ENCODE measurements around the gene KIF5C. TPM values are rescaled to one million over a fixed set of nuclear protein-coding genes. Genes with fewer than 3 reads are reported as not detected.

KIF5C gene
- total RNA-seq, 1 donor from 2014 or later: 673 TPM

GRCh38 chr2:148933456-148933855 lies 58.4 kb downstream of the KIF5C start:
- peaks cover 6% of the 10 kb centered on the region for H3K9me3 Mint-ChIP-seq (ENCODE audit: unreplicated experiment)
- no peak overlapping the region for H3K4me3 Mint-ChIP-seq (ENCODE audit: unreplicated experiment)
- H3K27me3 Mint-ChIP-seq (ENCODE audit: unreplicated experiment): peaks cover 6% of the 10 kb centered on the region
- H3K36me3 Mint-ChIP-seq (ENCODE audit: unreplicated experiment): no peaks in the 10 kb centered on the region
- peaks cover 50% of the 10 kb centered on the region for H3K4me1 Mint-ChIP-seq (ENCODE audit: low read depth, unreplicated experiment)
- no peak for DNase-seq
- no peak for TF ChIP-seq CTCF (IDR thresholded peaks at IDR 0.05; ENCODE audit: partially characterized antibody, unreplicated experiment)
- H3K27ac Mint-ChIP-seq (ENCODE audit: unreplicated experiment): no peak overlapping the region

GRCh38 chr2:148935791-148936190 lies 60.8 kb downstream of the KIF5C start:
- Mint-ChIP-seq H3K27ac (ENCODE audit: unreplicated experiment) (no peak overlapping the region), H3K4me3 (ENCODE audit: unreplicated experiment) (no peak overlapping the region), H3K36me3 (ENCODE audit: unreplicated experiment) (no peaks in the 10 kb centered on the region), H3K9me3 (ENCODE audit: unreplicated experiment) (peaks cover 9% of the 10 kb centered on the region), H3K27me3 (ENCODE audit: unreplicated experiment) (peaks cover 5% of the 10 kb centered on the region), H3K4me1 (ENCODE audit: low read depth, unreplicated experiment) (peaks cover 42% of the 10 kb centered on the region)
- TF ChIP-seq CTCF (IDR thresholded peaks at IDR 0.05; ENCODE audit: partially characterized antibody, unreplicated experiment): no peak
- DNase-seq: no peak

- Mint-ChIP-seq H3K36me3 (ENCODE audit: unreplicated experiment) (peaks cover 6% of the 10 kb centered on the region), H3K9me3 (ENCODE audit: unreplicated experiment) (peaks cover 6% of the 10 kb centered on the region), H3K4me3 (ENCODE audit: unreplicated experiment) (no peak overlapping the region), H3K27ac (ENCODE audit: unreplicated experiment) (no peak overlapping the region), H3K4me1 (ENCODE audit: low read depth, unreplicated experiment) (peaks cover 39% of the 10 kb centered on the region), H3K27me3 (ENCODE audit: unreplicated experiment) (peaks cover 5% of the 10 kb centered on the region)
- TF ChIP-seq CTCF (IDR thresholded peaks at IDR 0.05; ENCODE audit: partially characterized antibody, unreplicated experiment): peak; percentile 20
- DNase-seq: no peak
Observed at GRCh38 chr2:148936857-148937450, 61.9 kb downstream of the KIF5C start.

- H3K27ac Mint-ChIP-seq (ENCODE audit: unreplicated experiment): peak overlapping the region; percentile 20
- no peak for TF ChIP-seq CTCF (IDR thresholded peaks at IDR 0.05; ENCODE audit: partially characterized antibody, unreplicated experiment)
- peaks cover 7% of the 10 kb centered on the region for H3K9me3 Mint-ChIP-seq (ENCODE audit: unreplicated experiment)
- H3K4me3 Mint-ChIP-seq (ENCODE audit: unreplicated experiment): no peak overlapping the region
- peaks cover 39% of the 10 kb centered on the region for H3K4me1 Mint-ChIP-seq (ENCODE audit: low read depth, unreplicated experiment)
- H3K27me3 Mint-ChIP-seq (ENCODE audit: unreplicated experiment): peaks cover 5% of the 10 kb centered on the region
- H3K36me3 Mint-ChIP-seq (ENCODE audit: unreplicated experiment): peaks cover 8% of the 10 kb centered on the region
- DNase-seq: no peak
Observed at GRCh38 chr2:148939271-148939670, 64.2 kb downstream of the KIF5C start.

GRCh38 chr2:148943097-148943496 lies 68.1 kb downstream of the KIF5C start:
- Mint-ChIP-seq H3K4me1 (ENCODE audit: low read depth, unreplicated experiment) (peaks cover 22% of the 10 kb centered on the region), H3K36me3 (ENCODE audit: unreplicated experiment) (peaks cover 24% of the 10 kb centered on the region), H3K4me3 (ENCODE audit: unreplicated experiment) (no peak overlapping the region)

More at GRCh38 chr2:148943097-148943496, 68.1 kb downstream of the KIF5C start:
- Mint-ChIP-seq H3K27ac (ENCODE audit: unreplicated experiment) (no peak overlapping the region), H3K9me3 (ENCODE audit: unreplicated experiment) (peaks cover 8% of the 10 kb centered on the region), H3K27me3 (ENCODE audit: unreplicated experiment) (no peaks in the 10 kb centered on the region)
- DNase-seq: no peak
- no peak for TF ChIP-seq CTCF (IDR thresholded peaks at IDR 0.05; ENCODE audit: partially characterized antibody, unreplicated experiment)

All from glutamatergic neuron (in vitro differentiated cells).